GM23338 (cell line): ENCODE results near the gene IGFBP7. TPM values are rescaled to one million over a fixed set of nuclear protein-coding genes. Genes with fewer than 3 reads are reported as not detected.

Experiments used
- ATAC-seq: fragments of 200-7000 bp; cut with Tn5 transposase; 3 replicates; pipeline ENCODE4 v1.9.1; 2020
- DNase-seq: peaks from one replicate; pipeline ENCODE4 v3.0.0-alpha.2; 2015; ENCODE audit warnings: low spot score
- H2AFZ ChIP-seq: fragments of 200-600 bp; sonication (generic); 2 replicates; pipeline ENCODE4 v1.8.0; 2016; ENCODE audit warnings: antibody characterized with exemption, mild to moderate bottlenecking, moderate library complexity
- H3F3A ChIP-seq: fragments of 200-600 bp; sonication (generic); replicated peaks from 2 replicates; pipeline ENCODE4 v1.8.0; 2017; ENCODE audit warnings: antibody characterized with exemption, mixed run types, low read depth
- H3K27ac ChIP-seq: fragments of 200-600 bp; sonication (generic); 2 replicates; pipeline ENCODE4 v1.6.1; 2016; ENCODE audit warnings: low read depth
- H3K27me3 ChIP-seq: fragments of 200-600 bp; sonication (generic); 2 replicates; pipeline ENCODE4 v1.8.0; 2016; ENCODE audit warnings: mild to moderate bottlenecking, mixed run types, moderate library complexity; ENCODE audit not compliant: insufficient read depth
- H3K36me3 ChIP-seq: fragments of 200-600 bp; sonication (generic); 2 replicates; pipeline ENCODE4 v1.8.0; 2016; ENCODE audit warnings: mild to moderate bottlenecking; ENCODE audit not compliant: insufficient read depth
- H3K4me1 ChIP-seq: fragments of 200-600 bp; sonication (generic); 2 replicates; pipeline ENCODE4 v1.8.0; 2016; ENCODE audit warnings: mild to moderate bottlenecking, moderate library complexity; ENCODE audit not compliant: insufficient read depth
- H3K4me2 ChIP-seq: fragments of 200-600 bp; sonication (generic); 2 replicates; pipeline ENCODE4 v1.7.1; 2017; ENCODE audit warnings: mixed run types
- H3K4me3 ChIP-seq: fragments of 200-600 bp; sonication (generic); 2 replicates; pipeline ENCODE4 v1.6.1; 2016; ENCODE audit warnings: mixed run types
- H3K79me2 ChIP-seq: fragments of 200-600 bp; sonication (generic); replicated peaks from 2 replicates; pipeline ENCODE4 v1.8.0; 2017; ENCODE audit warnings: mild to moderate bottlenecking; ENCODE audit not compliant: insufficient read depth
- H3K9me2 ChIP-seq: fragments of 200-600 bp; sonication (generic); 2 replicates; pipeline ENCODE4 v1.8.0; 2017; ENCODE audit not compliant: insufficient read depth
- H4K20me1 ChIP-seq: fragments of 200-600 bp; sonication (generic); replicated peaks from 2 replicates; pipeline ENCODE4 v1.8.0; 2017; ENCODE audit warnings: mild to moderate bottlenecking; ENCODE audit not compliant: insufficient read depth
- H3K27ac Mint-ChIP-seq: 2 replicates; pipeline ENCODE4 v1.8.0; 2020; ENCODE audit warnings: inconsistent platforms, mild to moderate bottlenecking, moderate library complexity, mixed read lengths
- H3K27me3 Mint-ChIP-seq: 3 replicates; pipeline ENCODE4 v1.8.0; 2022; ENCODE audit warnings: low read depth, mild to moderate bottlenecking, moderate library complexity, mixed read lengths, inconsistent platforms; ENCODE audit not compliant: insufficient read depth, poor library complexity
- H3K36me3 Mint-ChIP-seq: 3 replicates; pipeline ENCODE4 v1.8.0; 2021; ENCODE audit warnings: low read depth, mild to moderate bottlenecking, inconsistent platforms, moderate library complexity, mixed read lengths
- H3K4me1 Mint-ChIP-seq: 3 replicates; pipeline ENCODE4 v1.8.0; 2020; ENCODE audit warnings: mild to moderate bottlenecking, inconsistent platforms, mixed read lengths
- H3K4me3 Mint-ChIP-seq: 3 replicates; pipeline ENCODE4 v1.8.0; 2021; ENCODE audit warnings: moderate library complexity, mild to moderate bottlenecking, inconsistent platforms, mixed read lengths
- H3K9me3 Mint-ChIP-seq: 3 replicates; pipeline ENCODE4 v1.8.0; 2020; ENCODE audit warnings: moderate library complexity, mild to moderate bottlenecking, inconsistent platforms, mixed read lengths
- CREB1 ChIP-seq: fragments of 250-450 bp; sonication (Bioruptor Pico); IDR thresholded peaks from 2 replicates; pipeline ENCODE4 v1.5.0; 2020; ENCODE audit warnings: low read depth, mild to moderate bottlenecking, moderate library complexity
- EZH2phosphoT487 ChIP-seq: fragments of 200-600 bp; sonication (generic); IDR thresholded peaks from one replicate; pipeline ENCODE4 v1.8.1; 2018; ENCODE audit warnings: antibody characterized with exemption; ENCODE audit not compliant: unreplicated experiment
- JUNB ChIP-seq: IDR thresholded peaks from one replicate; pipeline ENCODE4 v1.6.1; 2016; ENCODE audit warnings: antibody characterized with exemption; ENCODE audit not compliant: unreplicated experiment
- NANOG ChIP-seq: IDR thresholded peaks from 2 replicates; pipeline ENCODE4 v1.6.1; 2016; ENCODE audit warnings: antibody characterized with exemption, borderline replicate concordance
- POLR2AphosphoS5 ChIP-seq: IDR thresholded peaks from 2 replicates; pipeline ENCODE4 v1.6.1; 2016; ENCODE audit warnings: antibody characterized with exemption, low read depth
- ZNF114 ChIP-seq: fragments of 250-450 bp; sonication (Bioruptor Pico); IDR thresholded peaks from 2 replicates; pipeline ENCODE4 v1.5.0; 2020; ENCODE audit warnings: mild to moderate bottlenecking, moderate library complexity
- ZNF331 ChIP-seq: fragments of 250-450 bp; sonication (Bioruptor Pico); IDR thresholded peaks from 2 replicates; pipeline ENCODE4 v1.5.0; 2020; ENCODE audit warnings: low read depth, mild to moderate bottlenecking, moderate library complexity
- polyA plus RNA-seq: library from polyadenylated mRNA; unstranded; fragments of >200 nt; fragmentation: Nextera tagmentation; extraction: Ambion mirVana; gene quantifications from 2 replicates; pipeline ENCODE4 v1.2.1, GENCODE V29; 2016
- total RNA-seq: library from RNA; depleted of rRNA; stranded (reverse); fragments of >200 nt; shearing (Covaris generic); gene quantifications from 2 replicates; pipeline ENCODE4 v1.2.3, GENCODE V29; 2014
- TF ChIP-seq, protein P1 (sequence below): fragments of 250-450 bp; sonication (Bioruptor Pico); IDR thresholded peaks from 2 replicates; pipeline ENCODE4 v1.5.0; 2020; ENCODE audit warnings: mild to moderate bottlenecking, moderate library complexity

IGFBP7 gene
- total and polyA plus RNA-seq, 2 experiments from 2014 or later, result 0.49 to 7.9 TPM

DNA sequence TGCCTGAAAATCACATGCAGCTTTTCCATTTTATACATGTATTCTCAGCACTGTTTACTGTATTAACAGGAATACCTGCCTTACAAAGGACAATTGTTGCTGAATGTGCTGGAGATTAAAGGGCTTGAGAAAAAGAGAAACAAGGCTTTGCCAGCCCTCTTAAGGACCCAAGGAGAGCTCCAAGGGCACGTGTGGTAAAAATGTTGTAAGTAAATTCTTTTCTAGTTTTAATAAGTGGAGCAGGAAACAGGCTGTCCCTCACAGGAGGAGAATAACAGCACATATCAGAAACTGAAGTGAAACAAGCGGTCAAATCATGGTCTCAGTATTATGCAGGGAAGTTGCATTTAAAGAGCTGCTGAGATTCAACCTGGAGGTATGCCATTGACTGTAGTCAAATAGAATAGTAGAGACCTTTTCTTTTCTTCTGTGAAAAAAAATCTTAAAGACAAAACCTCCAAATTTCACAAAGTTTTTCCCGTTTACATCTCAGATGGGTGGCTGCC, 18.5 kb downstream of the IGFBP7 start:
- peak overlapping the region; percentile 15; the same call in 1 of the 2 replicates for H3K4me3 ChIP-seq
- Mint-ChIP-seq H3K27ac (no peak overlapping the region), H3K27me3 (no peaks in the 10 kb centered on the region), H3K9me3 (no peaks in the 10 kb centered on the region), H3K36me3 (no peaks in the 10 kb centered on the region), H3K4me1 (peaks cover 16% of the 10 kb centered on the region), H3K4me3 (no peak overlapping the region; the same call in 1 of the 3 replicates)
- H3K79me2 ChIP-seq, result no peaks in the 10 kb centered on the region
- H3K27me3 ChIP-seq, result no peaks in the 10 kb centered on the region
- no peaks in the 10 kb centered on the region for H3F3A ChIP-seq
- TF ChIP-seq, protein P1, sequence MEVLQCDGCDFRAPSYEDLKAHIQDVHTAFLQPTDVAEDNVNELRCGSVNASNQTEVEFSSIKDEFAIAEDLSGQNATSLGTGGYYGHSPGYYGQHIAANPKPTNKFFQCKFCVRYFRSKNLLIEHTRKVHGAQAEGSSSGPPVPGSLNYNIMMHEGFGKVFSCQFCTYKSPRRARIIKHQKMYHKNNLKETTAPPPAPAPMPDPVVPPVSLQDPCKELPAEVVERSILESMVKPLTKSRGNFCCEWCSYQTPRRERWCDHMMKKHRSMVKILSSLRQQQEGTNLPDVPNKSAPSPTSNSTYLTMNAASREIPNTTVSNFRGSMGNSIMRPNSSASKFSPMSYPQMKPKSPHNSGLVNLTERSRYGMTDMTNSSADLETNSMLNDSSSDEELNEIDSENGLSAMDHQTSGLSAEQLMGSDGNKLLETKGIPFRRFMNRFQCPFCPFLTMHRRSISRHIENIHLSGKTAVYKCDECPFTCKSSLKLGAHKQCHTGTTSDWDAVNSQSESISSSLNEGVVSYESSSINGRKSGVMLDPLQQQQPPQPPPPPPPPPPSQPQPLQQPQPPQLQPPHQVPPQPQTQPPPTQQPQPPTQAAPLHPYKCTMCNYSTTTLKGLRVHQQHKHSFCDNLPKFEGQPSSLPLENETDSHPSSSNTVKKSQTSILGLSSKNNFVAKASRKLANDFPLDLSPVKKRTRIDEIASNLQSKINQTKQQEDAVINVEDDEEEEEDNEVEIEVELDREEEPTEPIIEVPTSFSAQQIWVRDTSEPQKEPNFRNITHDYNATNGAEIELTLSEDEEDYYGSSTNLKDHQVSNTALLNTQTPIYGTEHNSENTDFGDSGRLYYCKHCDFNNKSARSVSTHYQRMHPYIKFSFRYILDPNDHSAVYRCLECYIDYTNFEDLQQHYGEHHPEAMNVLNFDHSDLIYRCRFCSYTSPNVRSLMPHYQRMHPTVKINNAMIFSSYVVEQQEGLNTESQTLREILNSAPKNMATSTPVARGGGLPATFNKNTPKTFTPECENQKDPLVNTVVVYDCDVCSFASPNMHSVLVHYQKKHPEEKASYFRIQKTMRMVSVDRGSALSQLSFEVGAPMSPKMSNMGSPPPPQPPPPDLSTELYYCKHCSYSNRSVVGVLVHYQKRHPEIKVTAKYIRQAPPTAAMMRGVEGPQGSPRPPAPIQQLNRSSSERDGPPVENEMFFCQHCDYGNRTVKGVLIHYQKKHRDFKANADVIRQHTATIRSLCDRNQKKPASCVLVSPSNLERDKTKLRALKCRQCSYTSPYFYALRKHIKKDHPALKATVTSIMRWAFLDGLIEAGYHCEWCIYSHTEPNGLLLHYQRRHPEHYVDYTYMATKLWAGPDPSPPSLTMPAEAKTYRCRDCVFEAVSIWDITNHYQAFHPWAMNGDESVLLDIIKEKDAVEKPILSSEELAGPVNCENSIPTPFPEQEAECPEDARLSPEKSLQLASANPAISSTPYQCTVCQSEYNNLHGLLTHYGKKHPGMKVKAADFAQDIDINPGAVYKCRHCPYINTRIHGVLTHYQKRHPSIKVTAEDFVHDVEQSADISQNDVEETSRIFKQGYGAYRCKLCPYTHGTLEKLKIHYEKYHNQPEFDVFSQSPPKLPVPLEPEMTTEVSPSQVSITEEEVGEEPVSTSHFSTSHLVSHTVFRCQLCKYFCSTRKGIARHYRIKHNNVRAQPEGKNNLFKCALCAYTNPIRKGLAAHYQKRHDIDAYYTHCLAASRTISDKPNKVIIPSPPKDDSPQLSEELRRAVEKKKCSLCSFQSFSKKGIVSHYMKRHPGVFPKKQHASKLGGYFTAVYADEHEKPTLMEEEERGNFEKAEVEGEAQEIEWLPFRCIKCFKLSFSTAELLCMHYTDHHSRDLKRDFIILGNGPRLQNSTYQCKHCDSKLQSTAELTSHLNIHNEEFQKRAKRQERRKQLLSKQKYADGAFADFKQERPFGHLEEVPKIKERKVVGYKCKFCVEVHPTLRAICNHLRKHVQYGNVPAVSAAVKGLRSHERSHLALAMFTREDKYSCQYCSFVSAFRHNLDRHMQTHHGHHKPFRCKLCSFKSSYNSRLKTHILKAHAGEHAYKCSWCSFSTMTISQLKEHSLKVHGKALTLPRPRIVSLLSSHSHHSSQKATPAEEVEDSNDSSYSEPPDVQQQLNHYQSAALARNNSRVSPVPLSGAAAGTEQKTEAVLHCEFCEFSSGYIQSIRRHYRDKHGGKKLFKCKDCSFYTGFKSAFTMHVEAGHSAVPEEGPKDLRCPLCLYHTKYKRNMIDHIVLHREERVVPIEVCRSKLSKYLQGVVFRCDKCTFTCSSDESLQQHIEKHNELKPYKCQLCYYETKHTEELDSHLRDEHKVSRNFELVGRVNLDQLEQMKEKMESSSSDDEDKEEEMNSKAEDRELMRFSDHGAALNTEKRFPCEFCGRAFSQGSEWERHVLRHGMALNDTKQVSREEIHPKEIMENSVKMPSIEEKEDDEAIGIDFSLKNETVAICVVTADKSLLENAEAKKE (CRISPR knock-in tag), result no peak
- TF ChIP-seq ZNF331 (CRISPR knock-in tag) (no peak), ZNF114 (CRISPR knock-in tag) (no peak), JUNB (no peak), CREB1 (no peak), NANOG (no peak), POLR2AphosphoS5 (no peak), EZH2phosphoT487 (no peak)
- H2AFZ ChIP-seq, result no peak overlapping the region
- peak overlapping the region; percentile 7 for H3K27ac ChIP-seq
- H3K4me1 ChIP-seq, result peaks cover 17% of the 10 kb centered on the region
- no peaks in the 10 kb centered on the region for H4K20me1 ChIP-seq
- H3K36me3 ChIP-seq, result no peaks in the 10 kb centered on the region
- H3K9me2 ChIP-seq, result no peaks in the 10 kb centered on the region
- DNase-seq (peak; percentile 23), ATAC-seq (peak; percentile 25; the same call in 1 of the 3 replicates)
- peak overlapping the region; percentile 10 for H3K4me2 ChIP-seq
